Stimulated activated CD8-positive, alpha-beta memory T cell treated with anti-CD3 and anti-CD28 coated beads, Interleukin-2, amount 100 ng/mL, for 1 hour (primary cell): ENCODE measurements around the gene KDELR1.

Experiments
- DNase-seq, 2 donors: peaks; one replicate each; pipeline ENCODE4 v3.0.0-alpha.2; 2020; ENCODE audit warnings: low read depth in 2 of 2

The KDELR1 gene

DNA sequence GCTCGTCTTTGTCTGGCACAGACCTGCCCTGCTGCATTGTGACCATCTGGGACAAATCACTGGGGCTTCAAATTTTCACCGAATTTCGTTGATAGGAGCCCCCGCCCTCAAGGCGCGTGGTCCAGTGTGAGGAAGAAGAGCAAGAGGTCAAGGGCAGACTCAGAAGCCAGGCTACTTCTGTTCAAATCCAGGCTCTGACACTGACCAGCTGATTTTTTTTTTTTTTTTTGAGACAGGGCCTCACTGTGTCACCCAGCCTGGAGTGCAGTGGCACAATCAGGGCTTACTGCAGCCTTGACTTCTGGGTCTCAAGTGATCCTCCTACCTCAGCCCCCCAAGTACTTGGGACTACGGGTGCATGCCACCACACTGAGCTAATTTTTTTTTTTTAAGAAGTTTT lies 20.0 kb downstream of the KDELR1 start:
- no peak for DNase-seq

DNA sequence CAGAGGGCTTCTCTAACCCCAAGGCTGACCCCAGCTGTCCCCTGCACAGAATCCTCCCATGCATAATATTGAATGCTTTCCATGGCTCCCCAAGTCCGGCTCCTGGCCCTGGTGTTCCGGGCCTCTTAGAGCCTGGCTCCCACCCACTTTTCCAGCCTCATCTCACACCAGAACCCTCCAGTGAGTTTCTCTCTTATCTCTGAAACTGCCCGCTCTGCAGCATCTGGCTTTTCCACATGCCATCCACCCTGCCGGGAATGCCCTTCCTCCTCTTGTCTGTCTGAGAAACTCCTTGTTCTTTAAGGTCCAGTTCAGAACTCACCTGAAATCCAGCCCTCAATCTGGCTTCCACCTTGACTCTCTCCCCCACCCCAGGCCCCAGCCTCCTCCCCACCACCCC lies 20.4 kb downstream of the KDELR1 start:
- no peak for DNase-seq

DNA sequence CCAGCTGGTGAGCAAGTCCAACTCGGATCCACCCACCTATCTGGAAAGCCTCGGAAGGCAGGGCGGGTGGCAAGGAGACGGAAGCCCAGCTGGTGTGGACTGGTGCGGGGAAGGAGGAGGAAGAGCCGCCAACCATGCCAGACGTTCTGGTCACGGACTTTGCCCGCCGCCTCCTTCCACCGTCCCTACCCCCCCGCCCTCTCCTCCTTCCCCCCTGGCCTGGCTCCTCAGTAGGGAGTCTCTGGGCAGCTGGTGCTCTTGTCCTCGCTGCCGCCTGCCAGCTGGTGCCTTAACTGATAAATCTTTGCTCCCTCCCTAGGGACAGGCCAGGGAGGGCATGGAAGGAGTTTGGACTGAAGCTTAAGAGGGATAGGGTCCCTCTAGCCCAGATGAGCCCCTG lies 22.4 kb downstream of the KDELR1 start:
- DNase-seq, result no peak

DNA sequence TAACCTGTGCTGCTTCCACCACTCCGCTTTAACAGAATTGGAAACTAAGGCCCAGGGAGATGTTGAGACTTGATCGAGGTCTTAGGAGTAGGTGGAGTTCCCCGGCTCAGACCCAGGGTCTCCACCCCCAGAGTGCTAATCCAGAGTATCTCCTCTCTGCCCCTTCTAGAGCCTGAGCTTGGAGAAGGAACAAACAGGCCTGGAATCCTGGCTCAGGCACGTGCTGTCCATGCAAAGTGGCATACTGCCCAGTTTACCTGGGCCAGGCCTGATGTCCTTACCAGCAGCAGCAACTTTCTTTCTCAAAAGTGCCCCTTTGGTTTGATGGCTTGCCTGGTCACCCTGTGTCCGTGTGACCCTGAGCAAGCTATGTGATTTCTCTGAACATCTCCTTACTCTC lies 23.5 kb downstream of the KDELR1 start:
- DNase-seq, result no peak

DNA sequence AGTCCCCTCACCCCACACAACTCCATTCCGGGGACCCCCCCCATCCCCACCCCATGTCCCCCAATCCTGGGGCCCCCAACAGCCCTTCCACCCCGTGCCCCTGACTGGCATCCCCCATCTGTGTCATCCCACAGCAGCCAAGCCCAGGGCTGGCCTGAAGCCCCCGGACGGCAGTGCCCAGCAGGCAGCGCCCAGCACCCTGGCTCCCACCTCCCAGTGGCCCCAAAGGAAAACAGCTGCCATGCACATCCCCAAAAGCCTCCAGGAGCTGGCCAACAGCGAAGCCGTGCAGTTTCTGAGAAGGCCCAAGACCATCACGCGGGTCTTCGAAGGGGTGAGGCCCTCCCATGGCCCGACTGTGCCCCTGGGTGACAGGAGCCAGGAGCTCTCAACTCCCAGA lies 25.7 kb downstream of the KDELR1 start:
- no peak for DNase-seq

DNA sequence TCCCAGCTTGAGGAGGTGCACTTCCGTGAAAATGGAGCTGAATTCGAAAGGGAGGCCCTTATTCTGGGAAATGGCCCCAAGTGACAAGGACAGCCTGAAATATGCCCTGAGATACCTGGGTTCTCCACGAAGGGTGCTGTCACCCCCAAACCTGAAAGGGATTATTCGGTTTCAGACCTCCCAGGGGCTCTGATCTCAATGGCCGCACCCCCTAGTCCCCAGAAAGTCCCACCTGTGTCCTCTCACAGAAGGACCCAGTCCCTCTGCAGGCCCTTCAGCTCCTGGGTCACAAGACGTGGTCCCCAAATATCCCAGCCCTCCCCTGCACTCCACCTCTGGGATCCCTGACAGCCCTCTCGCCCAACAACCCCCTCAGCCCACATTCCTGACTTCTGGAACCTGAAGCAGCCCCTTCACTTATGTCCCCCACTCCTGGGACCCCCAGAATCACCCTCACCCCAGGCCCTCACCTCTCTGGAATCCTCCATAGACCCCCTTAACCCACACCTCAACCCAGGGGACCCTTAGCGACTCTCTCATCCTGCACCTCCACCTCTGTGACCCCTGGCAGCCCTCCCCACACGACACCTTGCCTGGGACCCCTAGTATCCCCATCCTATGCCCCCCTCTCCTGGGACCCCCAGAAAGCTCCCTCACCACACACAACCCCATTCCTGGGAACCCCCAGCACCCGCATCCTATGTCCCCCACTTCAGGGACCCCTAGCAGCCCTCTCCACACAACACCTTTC lies 26.6 kb downstream of the KDELR1 start:
- no peak for DNase-seq

DNA sequence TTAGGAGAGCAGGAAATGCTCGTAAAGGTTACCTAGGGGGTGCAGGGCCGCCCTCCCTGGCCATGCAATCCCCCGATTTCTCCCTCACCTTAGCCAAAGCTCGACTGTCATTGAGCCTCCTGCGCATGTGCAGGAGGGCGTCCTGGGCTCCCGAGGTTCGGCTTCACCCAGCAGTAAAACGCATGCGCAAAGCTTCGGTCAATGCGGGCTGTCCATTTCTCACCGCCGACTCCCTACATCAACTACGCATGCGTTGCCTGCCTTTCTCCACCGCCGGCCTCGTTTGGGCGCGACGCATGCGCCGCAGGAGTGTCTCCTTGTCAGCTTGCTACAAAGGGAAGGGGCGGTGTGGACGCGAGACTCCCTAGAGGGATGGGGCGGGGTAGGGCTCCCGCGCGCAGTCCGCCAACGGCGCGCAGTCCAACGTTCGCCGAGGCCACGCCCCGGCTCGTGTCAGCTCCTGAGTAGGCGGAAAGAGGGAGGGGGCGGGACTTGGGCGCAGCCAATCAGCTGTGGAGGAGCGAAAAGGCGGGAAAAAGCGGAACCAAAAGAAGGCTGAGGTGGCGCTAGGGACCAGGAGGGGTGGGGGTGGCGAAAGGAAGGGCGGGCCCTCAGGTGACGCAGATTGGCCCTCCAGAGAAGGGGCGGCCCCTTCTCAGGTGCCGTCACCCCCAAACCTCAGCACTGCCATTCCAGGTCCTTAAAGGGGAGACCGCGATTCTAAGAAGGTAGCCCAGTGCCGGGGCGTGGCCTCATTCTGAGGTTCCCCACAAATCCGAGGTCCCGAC lies 27.3 kb downstream of the KDELR1 start, which contains the start of the genes SYNGR4 and TMEM143:
TSS of gene SYNGR4 (plus strand) at position 558 of the 788 bp plus-strand sequence. CDS start 1,476 bp downstream, outside the sequence.
TSS of gene TMEM143 (minus strand) at position 131 of the 788 bp plus-strand sequence. CDS start at position 111, 20 bp downstream.
- DNase-seq, result peak; percentile 93 to 96

DNA sequence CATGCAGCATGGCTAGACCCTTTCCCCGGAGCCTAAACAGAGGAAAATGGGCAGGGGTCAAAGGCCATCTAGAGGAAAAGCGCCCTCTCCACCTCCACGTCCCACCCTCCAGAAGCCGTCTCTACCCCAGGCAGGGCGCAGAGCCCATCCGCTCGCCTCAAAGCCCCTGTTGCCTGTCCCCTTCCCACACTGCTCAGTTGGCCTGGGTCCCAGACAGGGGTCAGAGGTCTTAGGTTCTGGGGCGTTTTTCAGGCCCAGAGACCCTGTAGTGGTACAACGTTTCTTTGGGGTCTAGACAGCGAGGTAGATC lies 27.9 kb downstream of the KDELR1 start:
- DNase-seq, result no peak

DNA sequence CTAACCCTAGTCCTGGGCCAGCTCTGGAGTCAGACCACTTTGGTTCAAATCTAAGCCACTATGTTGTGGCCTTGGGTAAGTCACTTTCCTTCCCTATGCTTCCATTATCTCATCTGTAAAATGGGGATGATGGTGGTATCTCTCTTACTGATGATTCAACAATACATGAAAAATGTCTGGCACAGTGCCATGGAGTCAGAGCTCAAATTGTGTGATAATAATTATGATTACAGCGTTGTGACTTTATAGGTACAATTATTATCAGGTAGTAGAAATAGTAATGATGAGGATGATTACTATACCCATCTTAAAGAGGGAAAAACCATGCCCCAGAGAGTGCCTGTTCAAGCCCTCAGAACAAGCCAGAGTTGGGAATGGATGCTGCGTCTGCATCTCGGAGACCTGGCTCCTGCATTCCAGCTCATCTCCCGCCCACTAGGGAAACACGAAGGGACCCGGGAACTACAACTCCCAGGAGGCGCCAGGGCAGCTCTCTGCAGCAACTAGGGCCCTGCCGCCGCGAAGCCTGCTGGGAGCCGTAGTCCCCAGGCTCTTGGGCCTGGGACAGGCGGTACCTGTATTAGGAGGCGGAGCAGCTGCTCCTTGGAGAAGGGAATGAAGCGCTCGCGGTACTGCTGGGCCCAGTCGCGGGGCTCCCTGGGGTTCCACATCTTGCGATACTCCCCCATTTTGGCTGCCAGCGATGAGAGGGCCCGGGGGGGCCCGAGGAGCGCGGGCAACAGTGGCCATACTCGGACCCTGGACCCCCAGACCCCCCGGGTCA lies 28.4 kb downstream of the KDELR1 start:
- peak; percentile 68 to 77 for DNase-seq

DNA sequence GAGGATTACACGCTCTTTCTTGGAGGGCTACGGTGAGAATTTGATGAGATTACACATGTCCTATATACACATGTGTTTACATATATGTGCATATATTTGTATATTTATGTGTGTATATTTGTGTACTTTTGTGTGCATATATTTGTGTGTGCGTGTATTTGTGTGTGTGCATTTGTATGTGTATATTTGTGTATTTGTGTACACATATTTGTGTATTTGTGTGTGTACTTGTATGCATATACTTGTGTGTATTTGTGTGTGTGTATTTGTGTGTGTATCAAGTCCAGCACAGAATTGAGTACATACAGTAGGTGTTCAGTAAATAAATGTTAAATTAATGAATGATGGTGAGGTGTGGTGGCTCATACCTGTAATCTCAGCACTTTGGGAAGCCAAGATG lies 29.4 kb downstream of the KDELR1 start:
- DNase-seq, result no peak

DNA sequence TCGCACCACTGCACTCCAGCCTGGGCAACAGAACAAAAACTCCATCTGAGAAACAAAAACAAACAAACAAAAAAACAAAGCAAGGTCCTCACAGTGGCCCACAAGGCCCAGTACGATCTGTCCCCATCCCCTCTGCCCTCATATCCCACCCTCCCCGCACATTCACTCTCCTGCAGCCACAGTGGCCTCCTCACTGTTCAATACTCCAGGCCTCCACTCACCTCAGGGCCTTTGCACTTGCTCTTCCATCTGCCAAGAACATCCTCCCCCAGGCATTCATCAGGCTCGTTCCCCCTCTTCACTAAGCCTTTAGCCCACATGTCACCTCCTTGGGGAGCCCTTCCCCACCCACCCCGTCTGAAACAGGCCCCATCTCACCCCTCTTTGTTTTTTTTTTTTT lies 32.2 kb downstream of the KDELR1 start:
- no peak for DNase-seq

DNA sequence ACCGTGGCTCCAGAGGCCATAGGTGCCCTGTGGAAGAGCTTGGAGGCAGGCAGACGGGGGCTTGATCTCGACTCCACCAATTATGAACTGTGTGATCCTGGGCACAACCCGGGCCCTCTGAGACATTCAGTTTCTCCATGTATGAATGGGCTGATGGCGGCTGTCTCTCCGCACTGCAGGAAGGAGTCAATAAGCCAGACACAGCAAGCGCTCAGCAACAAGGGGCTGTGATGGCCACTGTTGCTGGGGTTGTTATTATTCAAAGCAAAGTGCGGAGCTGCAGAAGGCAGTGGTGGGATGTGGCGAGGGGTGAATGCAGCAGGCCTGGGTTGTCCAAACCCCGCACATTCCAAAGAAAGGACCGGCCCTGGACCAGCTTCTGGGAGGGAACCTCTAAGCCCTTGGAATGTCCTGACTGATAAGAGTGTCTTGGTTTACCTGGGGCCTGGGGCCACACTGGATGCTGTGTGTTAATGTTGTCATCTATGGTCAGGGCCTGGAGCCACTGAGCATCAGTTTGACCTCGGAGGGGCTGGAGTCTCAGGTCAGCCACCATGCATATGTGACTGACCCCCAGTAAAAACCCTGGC lies 35.9 kb downstream of the KDELR1 start:
- no peak for DNase-seq

DNA sequence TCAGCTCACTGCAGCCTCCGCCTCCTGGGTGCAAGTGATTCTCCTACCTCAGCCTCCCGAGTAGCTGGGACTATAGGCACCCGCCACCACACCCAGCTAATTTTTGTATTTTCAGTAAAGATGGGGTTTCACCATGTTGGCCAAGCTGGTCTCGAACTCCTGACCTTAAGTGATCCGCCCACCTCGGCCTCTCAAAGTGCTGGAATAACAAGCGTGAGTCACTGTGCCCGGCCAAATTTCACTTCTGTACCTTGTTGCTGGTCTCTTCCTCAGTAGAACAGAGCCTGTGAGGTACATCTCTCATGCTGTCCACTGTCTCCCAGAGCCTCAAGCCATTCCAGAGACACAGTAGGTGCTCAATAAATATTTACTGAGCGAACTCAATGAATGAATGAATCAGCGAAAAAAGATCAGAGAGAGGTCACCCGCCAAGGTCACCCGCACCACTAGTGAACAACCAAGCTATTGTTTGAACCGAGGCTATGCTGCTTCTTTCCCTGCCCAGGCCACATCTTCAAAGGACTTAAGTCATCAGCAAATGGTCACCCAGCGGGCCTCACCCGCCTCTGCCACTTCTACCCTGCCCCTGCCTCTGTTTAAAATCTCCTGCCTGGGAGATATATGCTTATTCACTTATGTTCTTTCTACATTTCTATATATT lies 36.9 kb downstream of the KDELR1 start:
- DNase-seq, result no peak

DNA sequence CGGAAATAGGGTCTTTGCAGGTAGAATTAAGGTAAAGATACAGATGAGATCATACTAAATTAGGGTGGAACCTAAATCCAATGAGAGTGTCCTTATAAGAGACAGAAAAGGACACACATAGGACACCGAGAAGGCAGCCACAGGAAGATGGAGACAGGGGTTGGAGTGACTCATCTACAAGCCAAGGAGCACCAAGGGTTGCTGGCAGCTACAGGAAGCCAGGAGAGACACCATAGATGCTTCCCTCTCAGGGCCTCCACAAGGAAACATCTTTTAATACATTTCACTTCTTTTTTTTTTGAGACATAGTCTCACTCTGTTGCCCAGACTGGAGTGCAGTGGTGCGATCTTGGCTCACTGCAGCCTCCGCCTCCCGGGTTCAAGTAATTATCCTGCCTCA lies 37.7 kb downstream of the KDELR1 start:
- DNase-seq, result no peak

DNA sequence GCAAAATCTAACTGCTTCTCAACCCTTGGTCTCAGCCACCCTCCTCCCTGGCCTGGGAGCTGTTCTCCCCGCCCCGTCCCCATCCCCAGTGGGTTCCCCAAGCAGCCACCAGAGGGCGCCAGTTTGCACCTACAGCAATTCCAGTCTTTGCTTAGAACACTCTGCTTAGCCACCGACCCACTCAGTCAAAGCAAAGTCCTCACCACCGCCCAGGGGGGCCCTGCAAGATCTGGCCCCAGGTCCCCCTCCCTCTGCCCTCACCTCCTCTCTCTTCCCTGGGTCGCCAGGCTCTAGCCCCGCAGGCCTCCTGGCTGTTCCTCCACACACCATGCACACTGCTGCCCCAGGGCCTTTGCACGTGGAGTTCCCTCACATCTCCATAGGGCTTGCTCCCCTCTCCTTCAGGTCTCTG lies 40.0 kb downstream of the KDELR1 start:
- DNase-seq, result peak; percentile 55 to 68

DNA sequence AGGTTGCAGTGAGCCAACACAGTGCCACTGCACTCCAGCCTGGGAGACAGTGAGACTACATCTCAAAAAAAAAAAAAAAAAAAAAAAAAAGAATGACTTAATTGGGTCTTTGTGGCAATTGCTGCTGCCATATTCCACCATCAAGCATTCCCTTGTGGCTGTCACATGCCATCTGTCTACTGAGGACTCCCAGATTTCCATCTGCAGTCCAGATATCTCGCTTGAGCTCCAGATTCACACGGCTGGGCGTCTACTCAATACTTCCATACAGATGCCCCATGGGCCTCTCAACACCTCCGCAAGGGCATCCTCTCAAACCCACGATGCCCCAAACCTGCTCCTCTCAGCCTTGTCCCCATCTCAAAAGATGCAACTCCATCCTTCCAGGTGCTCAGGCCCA lies 40.5 kb downstream of the KDELR1 start:
- DNase-seq, result no peak

DNA sequence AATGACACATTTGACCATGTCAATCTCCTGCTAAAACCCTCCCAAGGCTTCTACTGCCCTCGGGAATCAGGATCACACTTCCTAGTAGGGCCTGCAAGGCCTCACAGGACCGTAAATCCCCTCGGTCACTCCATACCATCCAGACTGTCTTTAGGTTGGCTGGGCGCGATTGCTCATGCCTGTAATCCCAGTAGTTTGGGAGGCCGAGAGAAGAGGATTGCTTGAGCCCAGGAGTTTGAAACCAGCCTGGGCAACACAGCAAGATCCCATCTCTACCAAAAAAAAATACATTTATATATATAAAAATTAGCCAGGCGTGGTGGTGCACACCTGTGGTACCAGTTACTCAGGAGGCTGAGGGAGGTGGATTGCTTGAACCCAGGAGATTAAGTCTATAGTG lies 42.6 kb downstream of the KDELR1 start:
- DNase-seq, result no peak

DNA sequence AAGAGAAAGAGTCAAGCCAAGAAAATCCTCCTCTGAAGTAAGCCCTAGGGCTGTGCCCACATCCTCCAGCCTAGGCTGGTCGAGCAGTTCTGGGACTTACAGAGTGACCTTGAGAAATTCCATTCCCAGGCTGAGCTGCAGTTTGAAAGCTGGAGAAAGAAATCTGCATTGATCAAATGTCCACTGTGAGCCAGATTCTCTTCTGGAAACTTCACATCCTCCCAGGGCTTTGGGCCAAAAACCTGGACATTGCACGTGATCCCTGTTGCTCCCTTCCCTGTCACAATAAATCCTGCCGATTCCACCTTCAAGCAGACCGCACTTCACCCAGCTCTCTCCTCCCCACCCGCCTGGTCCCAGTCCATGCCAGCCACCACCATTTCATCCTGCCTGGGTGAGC lies 43.3 kb downstream of the KDELR1 start:
- no peak for DNase-seq

DNA sequence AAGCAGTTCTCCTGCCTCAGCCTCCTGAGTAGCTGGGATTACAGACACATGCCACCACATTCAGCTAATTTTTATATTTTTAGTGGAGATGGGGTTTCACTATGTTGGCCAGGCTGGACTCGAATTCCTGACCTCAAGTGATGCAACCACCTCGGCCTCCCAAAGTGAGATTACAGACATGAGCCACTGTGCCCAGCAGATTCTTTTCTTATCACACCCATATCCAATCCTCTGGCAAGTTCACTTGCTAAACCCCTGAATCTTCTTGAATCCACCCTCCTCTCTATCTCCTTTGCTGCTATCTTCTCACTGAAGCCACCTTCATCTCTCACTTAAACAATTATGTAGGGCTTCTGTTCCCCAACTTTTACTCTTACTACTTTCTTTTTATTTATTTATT lies 45.2 kb downstream of the KDELR1 start:
- no peak for DNase-seq

DNA sequence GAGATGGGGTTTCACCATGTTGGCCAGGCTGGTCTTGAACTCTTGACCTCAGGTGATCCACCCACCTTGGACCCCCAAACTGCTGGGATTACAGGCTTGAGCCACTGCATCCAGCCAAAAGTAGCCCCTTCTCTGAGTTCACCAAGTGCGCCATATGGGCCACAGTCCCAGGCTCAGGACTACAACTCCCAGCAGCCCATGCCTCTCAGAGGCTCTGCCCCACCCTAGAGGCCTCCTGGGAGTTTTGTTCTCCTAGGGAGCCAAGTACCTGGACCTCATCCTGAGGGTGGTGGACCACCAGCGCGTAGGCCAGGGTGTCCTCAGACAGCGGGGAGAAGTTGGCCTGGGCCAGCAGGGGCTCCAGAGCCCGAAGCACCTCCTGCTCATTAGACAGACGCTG lies 46.5 kb downstream of the KDELR1 start:
- DNase-seq, result no peak

DNA sequence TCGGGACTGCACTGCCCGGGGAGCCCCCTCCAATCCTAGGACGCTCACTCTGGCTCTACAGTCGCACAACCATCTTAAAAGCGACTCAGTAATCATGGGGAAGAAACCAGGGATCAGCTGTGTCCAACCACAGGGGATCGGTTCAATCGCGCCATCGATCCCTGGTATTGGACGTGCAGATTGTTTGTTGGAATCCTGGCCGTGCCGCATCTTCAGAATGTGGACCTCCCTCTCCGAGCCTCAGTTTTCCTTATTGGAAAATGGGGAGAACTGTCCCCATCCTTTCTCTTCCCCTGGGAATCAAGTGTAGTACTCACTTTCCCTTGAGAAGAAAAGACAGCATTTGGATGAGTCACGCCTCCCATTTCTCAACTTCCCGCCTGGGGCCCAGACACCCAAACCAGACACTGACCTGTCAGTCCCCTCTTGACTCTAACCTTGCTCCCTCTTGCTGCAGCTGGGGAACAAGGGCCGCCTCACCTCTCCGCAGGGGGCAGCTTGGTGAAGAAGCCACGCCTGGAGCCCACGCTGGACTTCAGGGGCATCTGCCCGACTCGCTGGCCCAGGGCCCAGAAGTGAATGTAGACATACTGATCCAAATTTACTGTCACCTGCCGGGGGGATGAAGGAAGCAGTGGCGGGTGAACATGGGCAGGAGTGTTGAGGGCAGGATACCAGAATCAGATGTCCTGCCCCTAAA lies 48.4 kb downstream of the KDELR1 start:
- no peak for DNase-seq
